HG02884 (cell line): ENCODE measurements around the gene LRGUK.
"Not testable (repeated sequence)": the region's sequence is repeated elsewhere in the genome, so short reads cannot be mapped to it uniquely, and the experiment has no call there.

Experiments
- ATAC-seq: cut with Tn5 transposase; IDR thresholded peaks from one replicate; pipeline ENCODE4 v1.9.1; 2021; ENCODE audit warnings: mild to moderate bottlenecking, moderate library complexity; ENCODE audit not compliant: unreplicated experiment

The LRGUK gene

DNA sequence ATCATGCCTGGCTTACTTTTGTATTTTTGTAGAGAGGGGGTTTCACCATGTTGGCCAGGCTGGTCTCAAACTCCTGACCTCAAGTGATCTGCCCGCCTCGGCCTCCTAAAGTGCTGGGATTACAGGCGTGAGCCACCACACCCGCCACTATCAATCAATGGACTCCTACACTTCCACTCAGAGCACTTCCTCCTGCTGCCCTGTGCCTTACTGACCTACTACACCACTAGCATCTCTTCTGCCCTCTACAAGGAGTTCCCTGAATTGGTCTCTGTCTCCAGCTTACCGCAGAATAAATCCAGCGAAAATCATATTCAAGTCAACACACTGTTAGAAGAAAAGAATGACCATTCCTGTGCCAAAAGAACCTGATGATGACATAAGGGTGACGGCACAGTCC, 168.8 kb downstream of the LRGUK start:
- not testable (repeated sequence) for ATAC-seq

- ATAC-seq, result no peak
Observed at GRCh38 chr7:134297489-134297888, 170.3 kb downstream of the LRGUK start.

GRCh38 chr7:134298902-134299683, 172.0 kb downstream of the LRGUK start:
- no peak for ATAC-seq

- no peak for ATAC-seq
Observed at GRCh38 chr7:134300988-134301387, 173.8 kb downstream of the LRGUK start.

DNA sequence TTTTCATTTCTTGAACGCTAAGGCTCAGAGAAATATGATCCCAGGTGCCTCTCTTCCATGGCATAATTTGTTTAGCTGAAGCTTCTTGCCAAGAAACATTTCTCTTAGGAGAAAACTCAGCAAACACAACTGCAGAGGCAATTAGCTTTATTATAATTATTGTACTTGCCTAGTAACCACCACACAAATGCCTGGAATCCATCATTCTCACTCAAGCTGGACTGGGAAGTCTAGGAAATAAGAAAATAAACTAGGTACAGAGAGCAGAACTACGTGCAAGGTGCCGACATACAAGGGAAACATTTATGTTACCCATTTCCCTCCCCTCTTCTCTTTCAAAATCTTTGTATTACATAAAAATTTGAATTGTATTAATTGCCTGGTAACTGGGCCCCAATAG, 174.5 kb downstream of the LRGUK start:
- ATAC-seq, result no peak

- ATAC-seq, result no peak
Observed at GRCh38 chr7:134302120-134302519, 175.0 kb downstream of the LRGUK start.

- no peak for ATAC-seq
Observed at GRCh38 chr7:134307320-134307719, 180.2 kb downstream of the LRGUK start.

GRCh38 chr7:134308548-134308947, 181.4 kb downstream of the LRGUK start:
- ATAC-seq, result no peak

GRCh38 chr7:134311807-134312206, 184.7 kb downstream of the LRGUK start:
- ATAC-seq, result no peak

DNA sequence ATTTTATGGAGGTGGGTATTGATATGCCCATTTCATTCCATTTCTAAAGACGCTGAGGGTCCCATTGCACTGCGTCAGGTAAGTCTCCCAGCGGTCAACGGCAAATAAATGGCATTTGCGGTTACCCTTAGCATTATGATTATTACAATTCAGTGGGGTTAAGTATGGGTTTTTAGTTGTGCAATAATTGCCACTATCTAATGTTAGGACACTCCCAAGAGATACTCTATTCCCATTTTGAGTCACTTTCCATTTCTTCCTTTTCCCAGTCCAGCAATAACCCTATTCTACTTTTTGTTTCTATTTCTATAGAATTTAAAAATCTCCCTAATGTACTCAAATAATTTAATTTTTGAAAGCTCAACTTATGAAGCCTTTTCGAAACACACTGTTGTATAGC, 185.6 kb downstream of the LRGUK start:
- no peak for ATAC-seq

DNA sequence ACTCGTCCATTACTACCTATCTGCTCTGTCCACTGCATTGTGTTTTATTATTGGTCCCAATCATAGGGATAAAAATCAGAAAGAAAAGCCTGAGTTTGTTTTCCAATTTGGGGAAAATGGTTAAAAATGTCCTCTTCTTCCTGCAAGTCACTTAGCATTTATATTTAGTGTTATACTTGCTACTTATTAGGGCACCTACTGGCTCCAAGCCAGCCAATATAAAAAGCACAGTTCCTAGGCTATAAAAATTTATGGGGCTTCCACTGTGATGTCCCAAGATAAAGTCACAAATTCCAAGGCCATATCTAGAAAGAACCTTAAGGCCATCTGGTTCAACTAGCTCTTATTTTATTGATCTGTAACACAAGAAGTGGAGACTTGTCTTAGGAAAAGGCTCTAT, 186.4 kb downstream of the LRGUK start:
- ATAC-seq, result no peak
